GM06990 (cell line): Measurements from ENCODE around the gene DHRS13.

Experiments used
- DNase-seq: peaks from one replicate; pipeline ENCODE4 v3.0.0-alpha.2; 2011; ENCODE audit not compliant: insufficient read length; ENCODE audit errors: extremely low read depth
- H3K27me3 ChIP-seq: replicated peaks from 2 replicates; pipeline ENCODE4 v1.6.0; 2011; ENCODE audit warnings: low read length; ENCODE audit not compliant: control insufficient read depth, insufficient read depth
- H3K36me3 ChIP-seq: 2 replicates; pipeline ENCODE4 v1.5.1; 2011; ENCODE audit warnings: low read length; ENCODE audit not compliant: control insufficient read depth, insufficient read depth
- H3K4me3 ChIP-seq: replicated peaks from 2 replicates; pipeline ENCODE4 v1.5.1; 2011; ENCODE audit warnings: low read depth, mild to moderate bottlenecking, control low read depth, low read length
- TF ChIP-seq, protein P1 (sequence below): IDR thresholded peaks from 2 replicates; pipeline ENCODE4 v1.5.1; 2011; ENCODE audit warnings: low read length, control low read depth, mild to moderate bottlenecking, inconsistent platforms; ENCODE audit not compliant: insufficient read depth, poor library complexity, severe bottlenecking

Gene DHRS13

DNA sequence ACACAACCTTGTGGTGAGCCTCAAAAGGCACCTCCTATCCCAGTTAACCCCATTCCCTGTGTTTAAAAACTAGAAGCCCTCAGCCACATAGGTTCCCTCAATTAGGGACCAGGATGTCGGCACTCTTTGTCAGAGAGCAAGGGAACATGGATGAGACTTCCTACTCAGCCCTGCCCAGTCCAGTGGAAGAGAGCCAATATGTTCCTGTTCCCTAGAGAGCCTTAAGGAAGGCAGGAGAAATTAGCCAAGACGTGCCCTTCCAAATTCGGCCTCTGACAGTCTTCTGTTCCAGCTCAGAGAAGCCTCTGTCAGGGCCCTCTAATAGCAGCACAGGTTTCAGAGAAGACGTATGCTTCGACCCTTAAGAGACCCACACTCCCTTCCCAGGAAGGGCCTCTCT lies 14.6 kb upstream of the DHRS13 start:
- TF ChIP-seq, protein P1, sequence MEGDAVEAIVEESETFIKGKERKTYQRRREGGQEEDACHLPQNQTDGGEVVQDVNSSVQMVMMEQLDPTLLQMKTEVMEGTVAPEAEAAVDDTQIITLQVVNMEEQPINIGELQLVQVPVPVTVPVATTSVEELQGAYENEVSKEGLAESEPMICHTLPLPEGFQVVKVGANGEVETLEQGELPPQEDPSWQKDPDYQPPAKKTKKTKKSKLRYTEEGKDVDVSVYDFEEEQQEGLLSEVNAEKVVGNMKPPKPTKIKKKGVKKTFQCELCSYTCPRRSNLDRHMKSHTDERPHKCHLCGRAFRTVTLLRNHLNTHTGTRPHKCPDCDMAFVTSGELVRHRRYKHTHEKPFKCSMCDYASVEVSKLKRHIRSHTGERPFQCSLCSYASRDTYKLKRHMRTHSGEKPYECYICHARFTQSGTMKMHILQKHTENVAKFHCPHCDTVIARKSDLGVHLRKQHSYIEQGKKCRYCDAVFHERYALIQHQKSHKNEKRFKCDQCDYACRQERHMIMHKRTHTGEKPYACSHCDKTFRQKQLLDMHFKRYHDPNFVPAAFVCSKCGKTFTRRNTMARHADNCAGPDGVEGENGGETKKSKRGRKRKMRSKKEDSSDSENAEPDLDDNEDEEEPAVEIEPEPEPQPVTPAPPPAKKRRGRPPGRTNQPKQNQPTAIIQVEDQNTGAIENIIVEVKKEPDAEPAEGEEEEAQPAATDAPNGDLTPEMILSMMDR: no peak
- DNase-seq: no peak
- Histone ChIP-seq H3K4me3 (no peak overlapping the region), H3K27me3 (no peaks in the 10 kb centered on the region), H3K36me3 (peaks cover 53% of the 10 kb centered on the region)

DNA sequence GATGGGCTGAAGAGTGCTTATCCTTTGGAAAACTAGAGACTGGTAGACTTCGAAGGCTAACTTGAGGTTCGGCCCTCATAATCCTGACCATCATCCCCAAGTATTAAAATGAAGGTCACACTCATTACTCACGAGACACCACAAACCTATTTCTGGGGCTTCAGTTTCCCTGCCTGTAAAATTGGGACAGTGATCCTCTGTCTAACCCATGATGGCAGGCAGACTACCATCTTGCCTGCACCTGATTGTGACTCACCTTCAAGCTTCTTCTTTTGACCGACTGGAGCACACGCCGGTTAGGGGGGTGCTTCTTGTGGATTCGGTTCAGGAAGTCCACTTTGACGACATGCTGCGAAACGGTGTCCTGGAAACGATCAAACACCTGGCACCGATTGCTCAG lies 14.2 kb upstream of the DHRS13 start:
- H3K27me3 ChIP-seq: no peaks in the 10 kb centered on the region
- H3K4me3 ChIP-seq: no peak overlapping the region
- H3K36me3 ChIP-seq: peaks cover 55% of the 10 kb centered on the region
- no peak for DNase-seq
- TF ChIP-seq, protein P1: no peak

DNA sequence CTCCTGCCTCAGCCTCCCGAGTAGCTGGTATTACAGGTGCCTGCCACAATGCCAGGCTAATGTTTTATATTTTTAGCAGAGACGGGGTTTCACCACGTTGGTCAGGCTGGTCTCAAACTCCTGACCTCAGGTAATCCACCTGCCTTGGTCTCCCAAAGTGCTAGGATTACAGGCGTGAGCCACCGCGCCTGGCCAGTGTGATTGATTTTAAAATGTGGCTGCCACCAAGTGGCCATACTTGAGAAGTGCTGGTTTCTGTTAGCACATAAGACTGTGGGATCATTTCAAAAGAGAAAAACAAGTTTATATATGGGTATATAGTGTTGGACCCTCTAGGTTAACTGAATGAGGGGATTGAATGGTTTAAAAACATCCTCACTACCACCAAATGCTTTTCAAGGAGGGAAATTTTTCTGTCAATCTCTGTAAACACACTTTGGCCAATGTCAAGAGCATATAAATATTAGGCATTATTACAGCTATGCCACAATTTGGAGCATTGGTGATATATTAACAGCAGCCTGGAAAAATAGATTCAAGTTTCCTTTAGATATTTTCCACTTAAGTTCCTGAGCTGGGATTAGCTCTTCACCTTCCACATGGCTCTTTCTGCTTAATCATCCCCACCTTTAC lies 13.5 kb upstream of the DHRS13 start:
- TF ChIP-seq, protein P1: peak; percentile 61
- H3K27me3 ChIP-seq: no peaks in the 10 kb centered on the region
- no peak overlapping the region for H3K4me3 ChIP-seq
- no peak for DNase-seq
- H3K36me3 ChIP-seq: peaks cover 60% of the 10 kb centered on the region

DNA sequence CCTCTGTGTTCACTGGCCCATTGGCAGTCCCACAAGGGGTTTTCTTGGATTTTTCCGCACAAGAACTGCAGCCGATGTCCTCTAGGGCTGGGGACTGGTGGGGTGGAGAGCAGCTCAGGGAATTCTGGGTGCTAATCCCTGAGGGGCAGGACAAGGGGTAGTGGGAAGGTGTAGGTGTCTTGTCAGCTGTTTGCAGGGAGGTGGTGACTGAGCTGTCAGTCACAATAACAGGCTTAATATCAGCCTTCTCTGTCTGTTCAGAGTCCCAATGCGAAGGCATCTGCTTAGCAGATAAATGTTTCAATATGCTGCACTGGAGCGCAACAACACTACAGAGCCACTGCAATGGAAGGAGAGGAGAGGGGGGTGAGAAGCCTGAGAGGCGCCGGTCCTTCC lies 10.1 kb upstream of the DHRS13 start:
- TF ChIP-seq, protein P1: no peak
- Histone ChIP-seq H3K4me3 (no peak overlapping the region), H3K36me3 (peaks cover 65% of the 10 kb centered on the region), H3K27me3 (no peaks in the 10 kb centered on the region)
- DNase-seq: no peak

DNA sequence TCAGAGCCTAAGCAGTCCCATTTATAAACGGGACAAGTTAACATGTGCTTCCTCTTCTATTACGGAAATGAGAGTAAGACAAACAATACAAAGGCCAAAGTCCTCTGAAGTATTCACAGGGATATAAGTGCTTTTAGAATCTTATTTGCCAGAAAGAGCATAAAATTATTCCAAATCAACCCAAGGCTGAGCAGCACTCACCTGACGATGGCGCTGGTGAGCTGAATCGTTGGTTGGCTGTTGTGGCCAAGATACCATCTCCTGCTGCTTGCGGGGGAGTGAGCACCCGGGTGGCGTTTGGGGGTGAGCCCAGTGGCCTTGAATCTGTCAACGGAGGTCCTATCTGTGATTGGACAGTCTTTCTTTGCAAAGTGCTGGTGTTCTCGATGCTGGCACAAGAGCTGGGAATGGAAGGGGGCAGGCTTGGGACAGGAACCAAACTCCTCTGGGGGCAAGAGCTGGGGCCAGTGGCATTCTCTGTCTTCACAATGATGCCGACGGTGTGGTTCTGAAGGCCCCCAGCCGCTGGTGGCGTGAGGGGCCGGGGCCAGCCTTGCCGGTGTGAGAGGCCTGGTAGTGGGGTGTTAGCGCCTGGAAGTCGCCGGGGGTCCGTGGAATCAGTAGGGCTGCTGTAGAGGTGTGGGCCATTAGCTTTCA lies 9.5 kb upstream of the DHRS13 start:
- Histone ChIP-seq H3K36me3 (peaks cover 61% of the 10 kb centered on the region), H3K27me3 (no peaks in the 10 kb centered on the region), H3K4me3 (no peak overlapping the region)
- TF ChIP-seq, protein P1: no peak
- no peak for DNase-seq
